ENCODE results near the gene THSD4. TPM values are rescaled to one million over a fixed set of nuclear protein-coding genes. Genes with fewer than 3 reads are reported as not detected.
A peak's percentile ranks its signal among the peaks of the same experiment; 100 is the strongest.

THSD4 gene
- total RNA-seq, 1 experiment from 2014 or later: 24.2 TPM

DNA sequence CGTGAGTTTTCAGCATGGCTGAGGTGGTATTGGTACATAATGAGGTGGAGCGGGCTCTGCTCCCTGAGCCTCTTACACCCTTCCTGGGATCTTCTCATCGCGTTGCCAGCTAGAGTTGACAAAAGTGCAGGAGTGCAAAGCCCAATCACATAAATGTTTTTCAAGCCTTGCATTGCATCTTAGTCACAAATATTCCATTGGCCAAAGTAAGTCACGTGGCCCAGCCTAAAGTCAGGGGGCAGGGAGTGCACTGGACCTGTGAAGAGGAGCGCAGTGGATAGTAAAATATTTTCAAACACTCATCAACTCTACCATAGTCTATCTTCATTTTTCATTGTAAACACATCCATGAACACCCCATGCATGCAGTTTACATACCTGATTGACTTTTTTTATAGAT is 365.3 kb downstream of the THSD4 start:
- H3K36me3 Mint-ChIP-seq (ENCODE audit: insufficient read depth, unreplicated experiment): no peaks in the 10 kb centered on the region
- CTCF ChIA-PET: no interaction called here
- H3K4me1 Mint-ChIP-seq (ENCODE audit: low read depth, unreplicated experiment): no peaks in the 10 kb centered on the region
- H3K4me3 Mint-ChIP-seq (ENCODE audit: low read depth, unreplicated experiment): no peak overlapping the region
- intact Hi-C loops (cut with micrococcal nuclease; ENCODE audit: unreplicated experiment): no loop called here
- no TSS peak for BruUV-seq (replicated peaks)
- no peak for DNase-seq
- TF ChIP-seq, protein P1, sequence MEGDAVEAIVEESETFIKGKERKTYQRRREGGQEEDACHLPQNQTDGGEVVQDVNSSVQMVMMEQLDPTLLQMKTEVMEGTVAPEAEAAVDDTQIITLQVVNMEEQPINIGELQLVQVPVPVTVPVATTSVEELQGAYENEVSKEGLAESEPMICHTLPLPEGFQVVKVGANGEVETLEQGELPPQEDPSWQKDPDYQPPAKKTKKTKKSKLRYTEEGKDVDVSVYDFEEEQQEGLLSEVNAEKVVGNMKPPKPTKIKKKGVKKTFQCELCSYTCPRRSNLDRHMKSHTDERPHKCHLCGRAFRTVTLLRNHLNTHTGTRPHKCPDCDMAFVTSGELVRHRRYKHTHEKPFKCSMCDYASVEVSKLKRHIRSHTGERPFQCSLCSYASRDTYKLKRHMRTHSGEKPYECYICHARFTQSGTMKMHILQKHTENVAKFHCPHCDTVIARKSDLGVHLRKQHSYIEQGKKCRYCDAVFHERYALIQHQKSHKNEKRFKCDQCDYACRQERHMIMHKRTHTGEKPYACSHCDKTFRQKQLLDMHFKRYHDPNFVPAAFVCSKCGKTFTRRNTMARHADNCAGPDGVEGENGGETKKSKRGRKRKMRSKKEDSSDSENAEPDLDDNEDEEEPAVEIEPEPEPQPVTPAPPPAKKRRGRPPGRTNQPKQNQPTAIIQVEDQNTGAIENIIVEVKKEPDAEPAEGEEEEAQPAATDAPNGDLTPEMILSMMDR (IDR thresholded peaks at IDR 0.05; ENCODE audit: unreplicated experiment): no peak
- H3K9me3 Mint-ChIP-seq (ENCODE audit: low read depth, unreplicated experiment): no peaks in the 10 kb centered on the region
- H3K27me3 Mint-ChIP-seq (ENCODE audit: unreplicated experiment): no peaks in the 10 kb centered on the region
- no peak overlapping the region for H3K27ac Mint-ChIP-seq (ENCODE audit: unreplicated experiment)

DNA sequence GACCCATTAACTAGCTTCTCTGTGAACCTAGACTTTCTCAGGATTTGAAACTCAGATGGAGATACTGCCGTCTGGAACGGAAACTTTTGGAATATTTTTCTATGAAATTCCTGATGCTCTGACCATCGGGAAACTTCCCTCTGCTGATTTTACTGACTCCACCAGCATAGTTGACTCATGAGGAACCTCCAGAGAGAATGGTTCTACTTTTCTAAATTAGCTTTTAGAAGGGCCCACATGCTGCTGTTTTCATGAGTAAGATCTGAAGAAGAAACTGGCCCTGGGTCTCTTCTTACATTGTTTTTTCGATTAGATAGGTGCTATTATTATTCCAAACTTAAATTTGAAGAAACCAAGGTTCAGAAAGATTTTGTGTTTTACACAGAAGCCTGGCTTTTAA is 368.8 kb downstream of the THSD4 start:
- intact Hi-C loops (cut with micrococcal nuclease; ENCODE audit: unreplicated experiment): no loop called here
- Mint-ChIP-seq H3K27ac (ENCODE audit: unreplicated experiment) (no peak overlapping the region), H3K4me3 (ENCODE audit: low read depth, unreplicated experiment) (no peak overlapping the region), H3K36me3 (ENCODE audit: insufficient read depth, unreplicated experiment) (no peaks in the 10 kb centered on the region), H3K4me1 (ENCODE audit: low read depth, unreplicated experiment) (no peaks in the 10 kb centered on the region), H3K9me3 (ENCODE audit: low read depth, unreplicated experiment) (no peaks in the 10 kb centered on the region), H3K27me3 (ENCODE audit: unreplicated experiment) (no peaks in the 10 kb centered on the region)
- TF ChIP-seq, protein P1 (IDR thresholded peaks at IDR 0.05; ENCODE audit: unreplicated experiment): no peak
- BruUV-seq (replicated peaks): no TSS peak
- CTCF ChIA-PET: no interaction called here
- no peak for DNase-seq

DNA sequence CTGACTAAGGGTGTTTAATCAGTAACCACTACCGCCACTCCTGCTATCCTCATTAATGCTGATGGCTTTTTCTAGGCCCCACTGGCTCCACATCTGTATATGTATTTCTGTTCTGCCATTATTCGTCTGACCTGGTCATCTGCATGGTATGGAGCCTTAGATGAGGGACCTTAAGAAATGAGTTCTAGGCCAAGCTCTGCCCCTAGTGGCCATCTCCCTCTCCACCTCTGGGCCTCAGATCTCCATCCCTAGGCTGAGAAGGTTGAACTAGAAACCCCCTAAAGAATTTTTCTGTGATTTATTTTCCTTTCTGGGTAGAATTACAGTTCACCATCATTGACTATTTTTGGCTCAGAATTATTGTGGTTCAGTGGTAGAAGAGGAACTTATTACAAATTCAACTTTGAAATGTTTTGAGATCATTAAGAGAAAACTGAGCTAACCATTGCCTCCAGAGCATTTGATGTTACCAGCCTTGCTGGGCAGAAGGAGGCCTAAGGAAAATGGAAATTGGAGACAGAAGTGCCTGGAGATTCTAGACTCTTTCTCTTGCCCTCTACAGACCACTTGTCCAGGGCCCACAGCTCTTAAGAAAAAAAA is 369.9 kb downstream of the THSD4 start:
- CTCF ChIA-PET: interaction anchor here (0.8 to 1.1 kb wide), 2 partner anchors 26 to 41 kb away, joined by 3 read pairs; no protein-coding TSS in a partner anchor
- no peak for DNase-seq
- H3K4me3 Mint-ChIP-seq (ENCODE audit: low read depth, unreplicated experiment): no peak overlapping the region

GRCh38 chr15:71489570-71489969 is 374.3 kb downstream of the THSD4 start:
- no peak overlapping the region for H3K4me3 Mint-ChIP-seq (ENCODE audit: low read depth, unreplicated experiment)
- H3K27ac Mint-ChIP-seq (ENCODE audit: unreplicated experiment): no peak overlapping the region
- no peaks in the 10 kb centered on the region for H3K27me3 Mint-ChIP-seq (ENCODE audit: unreplicated experiment)
- TF ChIP-seq, protein P1 (IDR thresholded peaks at IDR 0.05; ENCODE audit: unreplicated experiment): no peak
- intact Hi-C loops (cut with micrococcal nuclease; ENCODE audit: unreplicated experiment): no loop called here
- no peaks in the 10 kb centered on the region for H3K36me3 Mint-ChIP-seq (ENCODE audit: insufficient read depth, unreplicated experiment)
- no peaks in the 10 kb centered on the region for H3K4me1 Mint-ChIP-seq (ENCODE audit: low read depth, unreplicated experiment)
- DNase-seq: no peak
- CTCF ChIA-PET: no interaction called here
- no TSS peak for BruUV-seq (replicated peaks)
- H3K9me3 Mint-ChIP-seq (ENCODE audit: low read depth, unreplicated experiment): no peaks in the 10 kb centered on the region

More for the DNA sequence above, 369.9 kb downstream of the THSD4 start:
- no TSS peak for BruUV-seq (replicated peaks)
- no peaks in the 10 kb centered on the region for H3K9me3 Mint-ChIP-seq (ENCODE audit: low read depth, unreplicated experiment)
- no peak overlapping the region for H3K27ac Mint-ChIP-seq (ENCODE audit: unreplicated experiment)
- no peaks in the 10 kb centered on the region for H3K4me1 Mint-ChIP-seq (ENCODE audit: low read depth, unreplicated experiment)
- intact Hi-C loops (cut with micrococcal nuclease; ENCODE audit: unreplicated experiment): no loop called here
- no peaks in the 10 kb centered on the region for H3K36me3 Mint-ChIP-seq (ENCODE audit: insufficient read depth, unreplicated experiment)
- TF ChIP-seq, protein P1 (IDR thresholded peaks at IDR 0.05; ENCODE audit: unreplicated experiment): peak; percentile 62
- H3K27me3 Mint-ChIP-seq (ENCODE audit: unreplicated experiment): no peaks in the 10 kb centered on the region
